Skeletal muscle satellite cell (primary cell): ENCODE measurements around the gene ZNF621. TPM values are rescaled to one million over a fixed set of nuclear protein-coding genes. Genes with fewer than 3 reads are reported as not detected.

Source experiments
- H3K27me3 ChIP-seq: 2 replicates; pipeline ENCODE4 v1.7.0; 2013; ENCODE audit warnings: low read length; ENCODE audit not compliant: control insufficient read depth, insufficient read depth
- H3K36me3 ChIP-seq: 2 replicates; pipeline ENCODE4 v1.7.0; 2013; ENCODE audit warnings: mild to moderate bottlenecking, control low read depth, low read length; ENCODE audit not compliant: insufficient read depth
- H3K4me1 ChIP-seq: 2 replicates; pipeline ENCODE4 v1.7.0; 2013; ENCODE audit warnings: low read length; ENCODE audit not compliant: control insufficient read depth, insufficient read depth
- H3K4me2 ChIP-seq: 2 replicates; pipeline ENCODE4 v1.7.0; 2013; ENCODE audit warnings: mild to moderate bottlenecking, low read length
- H3K4me3 ChIP-seq: 2 replicates; pipeline ENCODE4 v1.7.0; 2013; ENCODE audit warnings: low read length
- H3K9ac ChIP-seq: 2 replicates; pipeline ENCODE4 v1.7.0; 2013; ENCODE audit warnings: mild to moderate bottlenecking, low read depth, low read length, moderate library complexity
- H3K9me3 ChIP-seq: replicated peaks from 2 replicates; pipeline ENCODE4 v1.7.0; 2013; ENCODE audit warnings: mild to moderate bottlenecking, control low read depth, low read length
- small RNA-seq: library from RNA; depleted of rRNA; stranded (forward); fragments of <200 nt; gene quantifications from one replicate; pipeline ENCODE3, GENCODE V24; 2012

ZNF621 gene

DNA sequence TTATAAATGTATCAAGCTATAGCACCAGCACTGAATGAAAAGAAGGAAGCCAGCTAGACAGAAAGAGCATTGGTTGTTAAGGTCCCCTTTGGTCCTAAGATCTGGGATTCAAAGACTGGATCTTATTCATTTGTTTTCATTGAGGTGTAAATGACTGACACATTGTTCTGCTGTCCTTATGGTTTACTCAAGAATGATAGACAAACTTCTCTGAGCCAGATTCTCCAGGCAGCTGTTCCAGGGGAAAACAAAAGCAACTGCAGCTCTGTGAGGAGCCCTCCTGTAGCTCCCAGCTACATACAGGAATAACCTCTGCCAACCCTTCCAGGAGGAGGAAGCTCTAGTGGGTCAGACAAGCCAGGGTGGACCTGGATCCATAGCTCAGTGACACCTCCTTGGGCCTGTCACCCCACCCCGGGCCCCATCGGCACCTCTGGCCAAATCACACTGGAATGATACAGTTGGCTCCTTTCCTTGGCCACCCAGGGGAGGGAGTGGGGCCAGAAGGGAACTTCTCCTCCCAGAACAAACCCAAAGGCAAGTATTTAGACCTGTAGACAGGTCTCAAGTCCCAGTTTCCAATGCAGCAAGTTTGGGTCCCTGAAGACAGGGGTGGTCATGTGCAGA, 57.8 kb downstream of the ZNF621 start:
- peaks cover 4% of the 10 kb centered on the region for H3K27me3 ChIP-seq
- H3K9ac ChIP-seq = no peak overlapping the region
- no peaks in the 10 kb centered on the region for H3K36me3 ChIP-seq
- no peaks in the 10 kb centered on the region for H3K4me1 ChIP-seq
- H3K9me3 ChIP-seq = no peaks in the 10 kb centered on the region
- no peak overlapping the region for H3K4me2 ChIP-seq
- H3K4me3 ChIP-seq = no peak overlapping the region

DNA sequence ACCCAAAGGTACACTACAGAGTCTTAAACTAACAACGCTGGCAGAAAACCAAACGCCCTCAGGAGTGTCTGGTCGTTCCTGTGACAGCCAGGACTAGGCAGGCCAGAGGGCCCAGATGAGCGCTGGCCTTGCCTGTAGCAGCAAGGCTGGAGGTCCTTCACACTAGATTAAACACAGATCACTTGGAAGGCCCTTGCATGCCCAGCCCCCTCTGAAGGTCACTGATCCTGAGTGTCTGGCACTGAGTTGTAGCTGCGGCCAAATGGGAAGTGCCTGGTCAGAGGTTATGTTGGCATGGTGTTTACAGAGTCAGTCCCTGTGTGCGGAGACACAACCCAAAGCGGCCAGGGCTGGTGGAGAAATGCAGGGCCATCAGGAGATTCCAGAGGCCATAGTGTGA, 58.9 kb downstream of the ZNF621 start:
- Histone ChIP-seq H3K9ac (no peak overlapping the region), H3K4me2 (no peak overlapping the region), H3K4me3 (no peak overlapping the region), H3K9me3 (no peaks in the 10 kb centered on the region), H3K4me1 (no peaks in the 10 kb centered on the region), H3K27me3 (peaks cover 4% of the 10 kb centered on the region), H3K36me3 (no peaks in the 10 kb centered on the region)

GRCh38 chr3:40584625-40585189, 59.9 kb downstream of the ZNF621 start:
- no peaks in the 10 kb centered on the region for H3K4me1 ChIP-seq
- H3K4me3 ChIP-seq = no peak overlapping the region
- H3K9ac ChIP-seq = no peak overlapping the region
- no peaks in the 10 kb centered on the region for H3K9me3 ChIP-seq
- H3K36me3 ChIP-seq = no peaks in the 10 kb centered on the region
- H3K4me2 ChIP-seq = no peak overlapping the region
- peaks cover 4% of the 10 kb centered on the region for H3K27me3 ChIP-seq

GRCh38 chr3:40585381-40586016, 60.7 kb downstream of the ZNF621 start:
- no peaks in the 10 kb centered on the region for H3K4me1 ChIP-seq
- no peak overlapping the region for H3K4me2 ChIP-seq
- no peak overlapping the region for H3K4me3 ChIP-seq
- H3K36me3 ChIP-seq = no peaks in the 10 kb centered on the region
- peaks cover 4% of the 10 kb centered on the region for H3K27me3 ChIP-seq
- no peaks in the 10 kb centered on the region for H3K9me3 ChIP-seq
- no peak overlapping the region for H3K9ac ChIP-seq

- no peak overlapping the region for H3K4me2 ChIP-seq
- H3K4me1 ChIP-seq = no peaks in the 10 kb centered on the region
- no peak overlapping the region for H3K4me3 ChIP-seq
- peaks cover 4% of the 10 kb centered on the region for H3K27me3 ChIP-seq
- H3K9ac ChIP-seq = no peak overlapping the region
- no peaks in the 10 kb centered on the region for H3K9me3 ChIP-seq
- no peaks in the 10 kb centered on the region for H3K36me3 ChIP-seq
Observed at GRCh38 chr3:40586901-40587300, 62.1 kb downstream of the ZNF621 start.

DNA sequence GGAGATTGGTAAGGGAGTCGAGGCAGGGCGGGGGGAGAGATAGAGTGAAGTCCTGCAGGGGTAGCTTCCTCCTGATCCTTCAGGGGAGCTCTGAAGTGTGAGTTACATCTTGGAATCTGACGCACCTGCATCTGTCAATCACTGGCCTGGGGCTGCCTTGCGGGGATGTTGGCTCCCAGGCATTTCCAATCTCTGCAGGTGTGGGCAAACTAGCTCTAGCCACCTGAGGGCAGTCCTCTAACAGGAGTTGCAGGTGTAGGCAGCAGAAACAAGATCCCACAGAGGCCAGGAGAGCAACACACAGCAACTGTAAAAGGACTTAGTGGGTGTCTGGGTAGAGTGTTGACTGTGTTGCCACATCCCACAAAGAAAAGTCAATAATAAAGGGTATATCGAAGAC, 63.6 kb downstream of the ZNF621 start:
- Histone ChIP-seq H3K9ac (no peak overlapping the region), H3K9me3 (no peaks in the 10 kb centered on the region), H3K4me2 (no peak overlapping the region), H3K36me3 (no peaks in the 10 kb centered on the region), H3K4me3 (no peak overlapping the region), H3K27me3 (peaks cover 4% of the 10 kb centered on the region), H3K4me1 (no peaks in the 10 kb centered on the region)

Small RNAs within 50 kb of the gene (small RNA-seq; reads per million reads assigned to genes)
- gene RNU5B-2P = not detected
